Measurements from ENCODE around the gene ACOT13.
"Not testable (repeated sequence)": the region's sequence is repeated elsewhere in the genome, so short reads cannot be mapped to it uniquely, and the experiment has no call there.

ACOT13 gene

GRCh38 chr6:24731456-24732134 is 64.7 kb downstream of the ACOT13 start:
- not testable (repeated sequence) for DNase-seq (ENCODE audit: low read depth)

- no peak for DNase-seq (ENCODE audit: low read depth)
Measured at GRCh38 chr6:24734166-24734565, 67.3 kb downstream of the ACOT13 start.

- not testable (repeated sequence) for DNase-seq (ENCODE audit: low read depth)
Measured at GRCh38 chr6:24734710-24735109, 67.8 kb downstream of the ACOT13 start.

- no peak for DNase-seq (ENCODE audit: low read depth)
Measured at GRCh38 chr6:24738741-24739140, 71.9 kb downstream of the ACOT13 start.

GRCh38 chr6:24740861-24741260 is 74.0 kb downstream of the ACOT13 start:
- DNase-seq (ENCODE audit: low read depth): no peak

DNA sequence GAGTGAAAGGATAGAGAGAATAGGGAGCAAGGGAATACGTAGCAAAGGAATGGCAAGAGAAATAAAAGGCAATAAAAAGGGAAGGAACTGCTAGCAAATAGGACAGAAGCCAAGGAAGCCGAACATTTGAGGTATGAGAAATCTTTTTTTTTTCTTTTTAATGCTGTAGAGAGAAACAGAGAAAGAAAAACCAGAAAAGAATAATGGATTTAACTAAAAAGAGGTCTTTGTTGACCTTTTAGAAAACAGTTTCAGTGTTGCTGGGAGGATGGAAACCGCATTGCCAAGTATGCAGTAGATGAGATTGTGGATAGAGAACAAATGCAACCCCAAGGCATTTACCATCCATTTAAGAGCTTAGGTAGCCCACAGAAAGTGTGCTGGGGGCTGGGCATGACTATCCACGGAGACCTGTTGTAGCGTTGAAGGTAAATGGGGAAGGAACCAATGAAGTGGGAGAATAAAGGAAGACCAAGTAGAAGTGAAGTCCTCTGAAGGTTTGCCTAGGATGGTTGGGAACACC is 75.4 kb downstream of the ACOT13 start:
- DNase-seq (ENCODE audit: low read depth): no peak

GRCh38 chr6:24743265-24743943 is 76.5 kb downstream of the ACOT13 start:
- peak; percentile 92 for DNase-seq (ENCODE audit: low read depth)

DNA sequence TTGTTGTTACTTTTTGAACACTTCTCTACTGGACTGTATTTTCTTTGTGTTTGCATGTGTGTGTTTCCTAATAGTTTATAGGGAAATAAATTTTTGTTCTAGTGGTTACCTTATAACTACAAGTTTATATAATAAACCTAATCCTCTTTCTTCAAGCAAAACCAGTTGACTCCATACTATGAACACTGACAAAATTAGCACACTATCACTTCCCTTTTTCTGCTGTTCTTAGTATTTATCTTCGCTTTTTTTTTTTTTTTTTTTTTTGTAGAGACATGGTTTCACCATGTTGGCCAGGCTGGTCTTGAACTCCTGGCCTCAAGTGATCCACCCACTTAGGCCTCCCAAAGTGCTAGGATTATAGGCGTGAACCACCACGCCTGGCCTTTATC is 77.1 kb downstream of the ACOT13 start:
- DNase-seq (ENCODE audit: low read depth): no peak

GRCh38 chr6:24744911-24745310 is 78.0 kb downstream of the ACOT13 start:
- no peak for DNase-seq (ENCODE audit: low read depth)

DNA sequence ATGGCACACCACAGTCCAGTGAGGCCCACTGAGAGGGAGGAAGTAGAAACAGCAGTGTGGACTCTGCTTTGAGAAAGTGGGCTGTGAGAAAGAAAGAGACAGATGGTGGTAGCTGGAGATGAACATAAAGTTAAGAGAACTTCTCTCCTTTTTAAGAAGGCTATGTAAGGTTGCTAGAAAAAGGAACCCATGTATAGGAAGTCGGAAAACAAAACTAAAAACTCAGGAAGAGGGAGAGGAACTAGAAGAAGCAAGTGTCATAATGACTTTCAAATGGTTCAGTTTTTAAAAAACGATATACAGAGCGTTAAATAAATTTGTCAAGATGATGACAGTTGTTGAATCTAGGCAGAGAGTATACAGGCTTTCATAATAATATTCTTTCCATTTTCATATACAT is 82.4 kb downstream of the ACOT13 start:
- no peak for DNase-seq (ENCODE audit: low read depth)

- not testable (repeated sequence) for DNase-seq (ENCODE audit: low read depth)
Measured at GRCh38 chr6:24750878-24751277, 84.0 kb downstream of the ACOT13 start.

- DNase-seq (ENCODE audit: low read depth): no peak
Measured at GRCh38 chr6:24752503-24752902, 85.6 kb downstream of the ACOT13 start.

- no peak for DNase-seq (ENCODE audit: low read depth)
Measured at GRCh38 chr6:24752917-24753492, 86.1 kb downstream of the ACOT13 start.

DNA sequence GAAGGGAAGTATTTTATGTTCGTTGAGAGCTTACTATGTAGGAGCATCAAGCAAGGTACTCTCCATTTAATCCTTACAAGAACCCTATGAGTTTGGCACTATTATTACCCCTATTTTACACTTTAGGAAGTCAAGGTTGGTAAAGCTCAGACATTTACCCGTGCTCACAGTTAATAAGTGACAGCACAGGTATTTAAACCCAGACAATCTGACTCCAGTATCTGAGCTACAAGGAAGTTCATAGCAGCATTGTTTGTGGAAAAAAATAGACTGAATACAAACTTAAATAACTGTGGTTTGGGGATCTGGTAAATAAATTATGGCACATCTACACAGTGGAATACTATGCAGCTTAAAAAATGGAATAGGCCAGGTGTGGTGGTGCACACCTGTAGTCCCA is 86.7 kb downstream of the ACOT13 start:
- DNase-seq (ENCODE audit: low read depth): no peak

GRCh38 chr6:24754378-24754777 is 87.5 kb downstream of the ACOT13 start:
- DNase-seq (ENCODE audit: low read depth): not testable (repeated sequence)

All from non-pigmented ciliary epithelial cell (primary cell).